Measurements from ENCODE around the gene RRAS. TPM values are rescaled to one million over a fixed set of nuclear protein-coding genes. Genes with fewer than 3 reads are reported as not detected.
A peak's percentile ranks its signal among the peaks of the same experiment; 100 is the strongest.

RRAS gene
- total RNA-seq, 1 donor from 2014 or later = 4.1 TPM

DNA sequence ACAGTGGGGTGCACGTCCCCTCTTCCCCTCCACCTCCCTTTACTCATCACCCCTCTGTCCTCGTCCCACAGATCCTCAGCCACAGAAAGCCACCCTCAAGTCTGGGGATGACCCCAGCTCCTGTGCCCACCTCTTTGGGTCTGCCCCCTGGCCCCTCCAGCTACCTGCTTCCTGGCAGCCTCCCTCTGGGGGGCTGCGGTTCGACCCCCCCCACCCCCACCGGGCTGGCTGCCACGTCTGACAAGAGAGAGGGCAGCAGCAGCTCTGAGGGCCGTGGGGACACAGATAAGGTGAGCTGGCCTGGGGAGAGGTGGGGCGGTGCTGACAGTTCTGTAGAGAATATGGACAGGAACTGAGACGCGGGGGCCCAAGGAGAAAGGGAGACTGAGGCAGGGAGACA is 14.6 kb upstream of the RRAS start:
- no peaks in the 10 kb centered on the region for H3K9me3 Mint-ChIP-seq
- no peak for DNase-seq
- H3K27me3 Mint-ChIP-seq = no peaks in the 10 kb centered on the region
- H3K4me3 Mint-ChIP-seq = no peak overlapping the region
- no peak overlapping the region for H3K27ac Mint-ChIP-seq
- H3K4me1 Mint-ChIP-seq = peaks cover 1% of the 10 kb centered on the region
- H3K36me3 Mint-ChIP-seq (ENCODE audit: low read depth) = peaks cover 47% of the 10 kb centered on the region
- intact Hi-C loops (cut with micrococcal nuclease) = no loop called here

DNA sequence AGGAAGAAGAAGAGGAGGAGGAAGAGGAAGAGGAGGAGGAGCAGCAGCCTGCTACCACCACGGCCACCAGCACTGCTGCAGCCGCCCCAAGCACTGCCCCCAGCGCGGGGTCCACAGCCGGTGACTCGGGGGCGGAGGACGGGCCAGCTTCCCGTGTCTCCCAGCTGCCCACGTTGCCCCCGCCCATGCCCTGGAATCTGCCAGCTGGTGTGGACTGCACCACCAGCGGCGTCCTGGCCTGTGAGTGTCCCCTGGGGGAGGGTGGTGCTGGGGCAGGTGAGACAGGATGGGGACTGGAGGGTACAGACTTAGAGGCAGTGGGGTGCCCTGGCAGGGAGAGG is 13.5 kb upstream of the RRAS start:
- H3K27ac Mint-ChIP-seq = no peak overlapping the region
- H3K27me3 Mint-ChIP-seq = no peaks in the 10 kb centered on the region
- intact Hi-C loops (cut with micrococcal nuclease) = no loop called here
- H3K4me1 Mint-ChIP-seq = peaks cover 1% of the 10 kb centered on the region
- DNase-seq = no peak
- no peak overlapping the region for H3K4me3 Mint-ChIP-seq
- H3K9me3 Mint-ChIP-seq = no peaks in the 10 kb centered on the region
- peaks cover 45% of the 10 kb centered on the region for H3K36me3 Mint-ChIP-seq (ENCODE audit: low read depth)

DNA sequence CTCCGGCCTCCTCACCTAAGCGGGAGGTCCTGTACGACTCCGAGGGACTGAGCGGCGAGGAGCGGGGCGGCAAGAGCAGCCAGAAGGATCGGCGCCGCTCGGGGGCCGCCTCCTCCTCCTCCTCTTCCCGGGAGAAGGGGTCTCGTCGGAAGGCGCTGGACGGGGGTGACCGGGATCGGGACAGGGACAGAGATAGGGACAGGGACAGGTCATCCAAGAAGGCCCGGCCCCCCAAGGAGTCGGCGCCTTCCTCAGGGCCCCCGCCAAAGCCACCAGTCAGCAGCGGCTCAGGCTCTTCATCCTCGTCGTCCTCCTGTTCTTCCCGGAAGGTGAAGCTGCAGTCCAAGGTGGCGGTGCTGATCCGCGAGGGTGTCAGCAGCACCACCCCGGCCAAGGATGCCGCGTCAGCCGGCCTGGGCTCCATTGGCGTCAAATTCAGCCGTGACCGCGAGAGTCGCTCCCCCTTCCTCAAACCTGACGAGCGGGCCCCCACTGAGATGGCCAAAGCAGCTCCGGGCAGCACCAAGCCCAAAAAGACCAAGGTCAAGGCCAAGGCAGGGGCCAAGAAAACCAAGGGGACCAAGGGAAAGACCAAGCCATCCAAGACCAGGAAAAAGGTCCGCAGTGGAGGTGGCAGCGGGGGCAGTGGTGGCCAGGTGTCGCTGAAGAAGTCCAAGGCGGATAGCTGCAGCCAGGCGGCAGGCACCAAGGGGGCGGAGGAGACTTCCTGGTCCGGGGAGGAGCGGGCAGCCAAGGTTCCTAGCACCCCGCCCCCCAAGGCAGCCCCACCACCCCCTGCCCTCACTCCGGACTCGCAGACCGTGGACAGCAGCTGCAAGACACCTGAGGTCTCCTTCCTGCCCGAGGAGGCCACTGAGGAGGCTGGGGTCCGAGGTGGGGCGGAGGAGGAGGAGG is 12.9 kb upstream of the RRAS start:
- no peak overlapping the region for H3K4me3 Mint-ChIP-seq
- no peak overlapping the region for H3K27ac Mint-ChIP-seq
- intact Hi-C loops (cut with micrococcal nuclease) = no loop called here
- DNase-seq = no peak
- H3K36me3 Mint-ChIP-seq (ENCODE audit: low read depth) = peaks cover 46% of the 10 kb centered on the region
- peaks cover 1% of the 10 kb centered on the region for H3K4me1 Mint-ChIP-seq
- H3K9me3 Mint-ChIP-seq = no peaks in the 10 kb centered on the region
- H3K27me3 Mint-ChIP-seq = no peaks in the 10 kb centered on the region

DNA sequence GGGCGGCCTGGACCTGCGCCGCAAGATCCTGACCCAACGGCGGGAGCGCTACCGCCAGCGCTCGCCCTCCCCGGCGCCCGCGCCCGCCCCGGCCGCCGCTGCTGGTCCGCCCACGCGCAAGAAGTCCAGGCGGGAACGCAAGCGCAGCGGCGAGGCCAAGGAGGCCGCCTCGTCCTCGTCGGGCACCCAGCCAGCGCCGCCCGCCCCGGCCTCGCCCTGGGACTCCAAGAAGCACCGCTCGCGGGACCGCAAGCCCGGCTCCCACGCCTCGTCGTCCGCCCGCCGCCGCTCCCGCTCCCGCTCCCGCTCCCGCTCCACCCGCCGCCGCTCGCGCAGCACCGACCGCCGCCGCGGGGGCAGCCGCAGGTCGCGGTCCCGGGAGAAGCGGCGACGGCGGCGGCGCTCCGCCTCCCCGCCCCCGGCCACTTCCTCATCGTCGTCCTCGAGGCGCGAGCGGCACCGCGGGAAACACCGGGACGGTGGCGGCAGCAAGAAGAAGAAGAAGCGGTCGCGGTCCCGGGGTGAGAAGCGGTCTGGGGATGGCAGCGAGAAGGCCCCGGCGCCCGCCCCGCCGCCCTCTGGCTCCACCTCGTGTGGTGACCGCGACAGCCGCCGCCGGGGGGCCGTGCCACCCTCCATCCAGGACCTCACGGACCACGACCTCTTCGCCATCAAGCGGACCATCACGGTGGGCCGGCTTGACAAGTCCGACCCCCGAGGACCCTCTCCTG is 12.0 kb upstream of the RRAS start:
- DNase-seq = no peak
- Mint-ChIP-seq H3K36me3 (ENCODE audit: low read depth) (peaks cover 44% of the 10 kb centered on the region), H3K9me3 (no peaks in the 10 kb centered on the region), H3K27ac (no peak overlapping the region), H3K27me3 (no peaks in the 10 kb centered on the region), H3K4me1 (no peaks in the 10 kb centered on the region), H3K4me3 (no peak overlapping the region)
- intact Hi-C loops (cut with micrococcal nuclease) = no loop called here

DNA sequence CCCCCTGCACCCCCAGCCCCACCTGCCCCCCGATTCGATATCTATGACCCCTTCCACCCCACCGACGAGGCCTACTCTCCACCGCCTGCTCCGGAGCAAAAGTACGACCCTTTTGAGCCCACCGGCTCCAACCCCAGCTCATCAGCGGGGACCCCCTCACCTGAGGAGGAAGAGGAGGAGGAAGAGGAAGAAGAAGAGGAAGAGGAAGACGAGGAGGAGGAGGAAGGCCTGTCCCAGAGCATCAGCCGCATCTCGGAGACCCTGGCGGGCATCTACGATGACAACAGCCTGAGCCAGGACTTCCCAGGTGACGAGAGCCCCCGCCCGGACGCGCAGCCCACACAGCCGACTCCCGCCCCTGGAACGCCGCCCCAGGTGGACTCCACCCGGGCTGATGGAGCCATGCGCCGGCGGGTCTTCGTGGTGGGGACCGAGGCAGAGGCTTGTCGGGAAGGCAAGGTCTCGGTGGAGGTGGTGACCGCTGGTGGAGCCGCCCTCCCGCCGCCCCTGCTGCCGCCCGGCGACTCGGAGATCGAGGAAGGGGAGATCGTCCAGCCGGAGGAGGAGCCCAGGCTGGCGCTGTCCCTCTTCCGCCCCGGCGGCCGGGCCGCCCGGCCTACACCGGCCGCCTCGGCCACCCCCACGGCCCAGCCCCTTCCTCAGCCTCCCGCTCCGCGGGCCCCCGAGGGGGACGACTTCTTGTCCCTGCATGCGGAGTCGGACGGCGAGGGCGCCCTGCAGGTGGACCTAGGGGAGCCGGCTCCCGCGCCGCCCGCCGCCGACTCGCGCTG is 11.3 kb upstream of the RRAS start:
- DNase-seq = no peak
- intact Hi-C loops (cut with micrococcal nuclease) = no loop called here
- Mint-ChIP-seq H3K27me3 (no peaks in the 10 kb centered on the region), H3K27ac (no peak overlapping the region), H3K4me1 (no peaks in the 10 kb centered on the region), H3K9me3 (no peaks in the 10 kb centered on the region), H3K36me3 (ENCODE audit: low read depth) (peaks cover 44% of the 10 kb centered on the region), H3K4me3 (no peak overlapping the region)

DNA sequence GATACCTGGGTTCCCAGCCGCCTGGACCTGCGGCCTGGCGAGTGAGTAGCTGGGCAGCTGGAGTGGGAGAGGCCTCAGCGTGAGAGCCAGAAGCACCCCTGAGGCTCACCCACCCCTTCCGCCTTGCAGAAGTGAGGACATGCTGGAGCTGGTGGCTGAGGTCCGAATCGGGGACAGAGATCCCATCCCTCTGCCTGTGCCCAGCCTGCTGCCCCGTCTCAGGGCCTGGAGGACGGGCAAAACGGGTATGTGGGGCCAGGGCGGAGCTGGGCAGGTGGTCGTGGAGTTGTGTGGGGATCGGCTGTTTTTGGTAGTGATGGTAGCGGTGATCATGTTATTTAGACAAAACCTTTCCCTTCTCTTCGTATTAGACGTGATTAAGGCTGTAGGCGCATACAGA is 6.6 kb upstream of the RRAS start:
- no peaks in the 10 kb centered on the region for H3K9me3 Mint-ChIP-seq
- intact Hi-C loops (cut with micrococcal nuclease) = no loop called here
- H3K27me3 Mint-ChIP-seq = no peaks in the 10 kb centered on the region
- DNase-seq = no peak
- H3K27ac Mint-ChIP-seq = no peak overlapping the region
- H3K4me3 Mint-ChIP-seq = no peak overlapping the region
- H3K36me3 Mint-ChIP-seq (ENCODE audit: low read depth) = peaks cover 29% of the 10 kb centered on the region
- peaks cover 23% of the 10 kb centered on the region for H3K4me1 Mint-ChIP-seq

DNA sequence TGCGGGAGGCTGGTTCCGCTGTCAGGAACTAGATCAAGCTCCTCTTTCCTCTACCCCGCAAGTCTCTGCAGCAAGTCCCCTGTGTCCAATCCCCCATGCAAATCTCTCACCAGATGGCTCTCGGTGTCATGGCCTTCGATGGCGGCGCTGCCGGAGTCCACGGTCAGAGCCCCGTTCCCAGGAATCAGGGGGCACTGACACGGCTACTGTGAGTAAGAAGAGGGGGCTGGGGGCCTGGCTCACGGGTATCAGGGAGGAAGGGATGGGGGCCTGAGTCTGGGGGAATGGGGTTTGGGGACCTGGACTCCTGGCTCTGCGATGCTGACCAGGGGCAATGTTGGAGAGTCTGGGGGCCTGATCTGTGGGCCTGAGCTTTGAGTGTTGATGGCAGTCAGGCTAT is 6.1 kb upstream of the RRAS start:
- intact Hi-C loops (cut with micrococcal nuclease) = no loop called here
- Mint-ChIP-seq H3K4me3 (no peak overlapping the region), H3K9me3 (no peaks in the 10 kb centered on the region), H3K27ac (no peak overlapping the region), H3K4me1 (peaks cover 25% of the 10 kb centered on the region), H3K36me3 (ENCODE audit: low read depth) (peaks cover 29% of the 10 kb centered on the region), H3K27me3 (no peaks in the 10 kb centered on the region)
- no peak for DNase-seq

DNA sequence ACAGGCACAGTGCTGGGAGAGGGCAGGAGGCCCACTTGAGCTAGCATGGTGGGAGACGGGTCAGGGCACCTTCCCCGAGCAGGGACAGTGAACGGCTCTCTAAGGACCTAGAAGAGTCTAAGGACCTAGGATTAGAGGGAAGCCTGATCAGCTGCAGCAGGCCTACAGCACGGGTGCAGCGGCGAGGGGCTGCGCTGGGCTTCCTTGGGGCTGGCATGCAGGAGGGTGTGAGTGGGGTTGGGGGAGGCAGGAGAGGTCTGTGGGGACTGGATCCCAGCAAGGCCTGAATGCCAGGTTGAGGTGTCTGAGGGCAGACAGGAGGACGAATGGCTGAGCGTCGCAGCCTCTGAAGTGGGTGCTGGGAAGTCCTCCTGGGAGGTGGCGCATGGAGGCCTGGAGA is 5.6 kb upstream of the RRAS start:
- Mint-ChIP-seq H3K4me3 (no peak overlapping the region), H3K27ac (no peak overlapping the region), H3K27me3 (no peaks in the 10 kb centered on the region), H3K9me3 (no peaks in the 10 kb centered on the region), H3K4me1 (peaks cover 29% of the 10 kb centered on the region), H3K36me3 (ENCODE audit: low read depth) (peaks cover 27% of the 10 kb centered on the region)
- no peak for DNase-seq
- intact Hi-C loops (cut with micrococcal nuclease) = no loop called here

DNA sequence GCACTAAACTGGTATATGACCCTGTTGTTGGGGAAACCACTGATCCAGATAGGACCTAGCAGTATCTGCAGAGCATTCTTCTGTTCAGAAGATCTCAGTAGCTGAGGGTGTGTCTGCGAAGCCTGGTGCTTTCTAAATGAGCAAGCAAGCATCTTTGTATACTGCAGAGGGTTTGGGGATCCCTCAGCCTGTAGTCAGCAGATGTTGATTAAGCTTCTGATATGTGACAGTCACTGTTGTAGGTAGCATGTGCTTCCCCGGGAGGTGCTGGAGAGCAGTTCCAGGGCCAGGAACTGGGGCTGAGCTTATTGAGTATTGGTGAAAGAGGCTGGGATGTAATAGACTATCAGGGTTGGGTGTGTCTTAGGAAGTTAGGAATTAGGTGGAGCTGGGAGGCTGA is 3.5 kb upstream of the RRAS start:
- intact Hi-C loops (cut with micrococcal nuclease) = loop anchor here (2.0 to 5.0 kb wide), 2 partner anchors 191 to 207 kb away; partner anchors contain the start of genes ALDH16A1, PIH1D1 and PTOV1
- Mint-ChIP-seq H3K27ac (peak overlapping the region; percentile 87), H3K4me1 (peaks cover 44% of the 10 kb centered on the region), H3K36me3 (ENCODE audit: low read depth) (peaks cover 19% of the 10 kb centered on the region), H3K9me3 (no peaks in the 10 kb centered on the region), H3K27me3 (no peaks in the 10 kb centered on the region), H3K4me3 (peak overlapping the region; percentile 97)
- peak; percentile 68 for DNase-seq

DNA sequence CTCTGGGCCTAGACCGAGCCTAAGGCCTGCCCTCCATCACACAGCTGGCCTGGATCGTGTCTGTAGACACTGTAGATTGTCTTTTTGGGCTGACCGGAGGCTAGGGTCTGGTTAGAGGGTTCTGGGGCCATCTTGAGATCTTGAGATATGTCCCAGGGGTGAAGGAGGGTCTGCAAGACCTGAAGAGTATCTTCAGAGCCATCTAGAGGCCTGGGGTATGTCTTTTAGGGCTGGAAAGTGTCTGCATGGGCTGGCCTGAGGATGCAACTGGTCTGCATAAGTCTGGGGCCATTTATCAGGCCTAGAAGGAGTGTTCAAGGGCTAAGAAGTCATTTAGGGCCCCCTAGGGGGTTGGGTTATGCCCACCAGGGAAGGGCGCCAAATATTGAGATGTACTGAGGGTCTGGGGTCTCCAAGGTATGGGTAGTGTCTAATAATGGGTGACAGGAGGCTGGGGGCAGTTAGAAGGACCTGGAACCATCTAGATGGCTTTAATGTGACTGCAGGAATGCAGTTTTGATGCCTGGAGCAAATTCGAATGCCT is 2.6 kb upstream of the RRAS start:
- Mint-ChIP-seq H3K36me3 (ENCODE audit: low read depth) (peaks cover 16% of the 10 kb centered on the region), H3K27me3 (no peaks in the 10 kb centered on the region), H3K9me3 (no peaks in the 10 kb centered on the region), H3K4me3 (peak overlapping the region; percentile 97), H3K4me1 (peaks cover 51% of the 10 kb centered on the region), H3K27ac (peak overlapping the region; percentile 92)
- intact Hi-C loops (cut with micrococcal nuclease) = loop anchor here (1.0 to 5.0 kb wide), 3 partner anchors 23 to 208 kb away; partner anchors contain the start of genes ALDH16A1, BCL2L12, IRF3 and PIH1D1
- no peak for DNase-seq

DNA sequence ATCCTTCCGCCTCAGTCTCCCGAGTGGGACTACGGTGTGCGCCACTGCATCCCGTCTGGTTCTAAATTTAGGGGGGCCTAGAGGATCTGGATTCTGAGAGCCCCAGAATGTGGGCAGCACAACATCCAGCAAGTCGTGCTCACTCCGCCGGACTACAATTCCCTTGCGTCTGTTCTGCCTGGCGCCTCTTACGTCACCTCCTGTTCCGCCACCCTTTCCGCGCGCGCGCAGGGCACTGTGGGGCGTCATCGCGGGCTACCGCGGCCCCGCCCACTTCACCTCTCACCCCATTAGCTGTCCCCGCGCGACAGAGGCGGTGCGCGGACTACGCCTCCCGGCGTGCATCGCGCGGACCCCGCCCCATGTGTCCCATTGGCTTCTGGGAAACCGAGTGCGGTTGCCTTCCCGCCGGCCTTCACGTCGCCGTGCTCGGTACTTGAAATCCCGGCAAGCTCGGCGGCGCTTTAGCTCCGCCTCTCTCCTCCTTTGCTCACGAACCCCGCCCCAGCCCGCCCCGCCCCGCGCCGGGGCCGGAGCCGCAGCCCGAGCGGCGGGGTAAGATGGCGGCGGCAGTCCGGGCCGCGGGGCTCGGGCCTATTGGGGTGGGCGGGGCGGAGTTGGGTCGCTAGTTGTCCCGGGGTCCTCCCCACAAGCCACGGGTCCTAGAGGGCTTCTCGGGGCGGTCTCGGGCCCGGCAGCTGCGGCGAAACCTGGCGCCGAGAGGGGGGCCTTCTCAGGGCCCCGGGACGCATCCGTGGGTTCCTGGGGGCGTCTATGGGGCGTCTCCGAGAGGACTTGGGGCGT is 1.9 kb upstream of the RRAS start, which contains the start of gene SCAF1:
SCAF1 (plus strand) TSS at position 522 of the 804 bp plus-strand sequence. CDS start 2,818 bp downstream, outside the sequence.
- H3K4me1 Mint-ChIP-seq = peaks cover 52% of the 10 kb centered on the region
- H3K4me3 Mint-ChIP-seq = peak within 1 kb of the TSS; percentile 97
- H3K27ac Mint-ChIP-seq = peak within 1 kb of the TSS; percentile 100
- no peaks in the 10 kb centered on the region for H3K27me3 Mint-ChIP-seq
- DNase-seq = peak; percentile 100
- H3K9me3 Mint-ChIP-seq = no peaks in the 10 kb centered on the region
- intact Hi-C loops (cut with micrococcal nuclease) = loop anchor here (1.0 to 5.0 kb wide), 6 partner anchors 23 to 235 kb away; partner anchors contain the start of genes AKT1S1, ALDH16A1, AP2A1 and BCL2L12
- H3K36me3 Mint-ChIP-seq (ENCODE audit: low read depth) = peaks cover 13% of the 10 kb centered on the region

DNA sequence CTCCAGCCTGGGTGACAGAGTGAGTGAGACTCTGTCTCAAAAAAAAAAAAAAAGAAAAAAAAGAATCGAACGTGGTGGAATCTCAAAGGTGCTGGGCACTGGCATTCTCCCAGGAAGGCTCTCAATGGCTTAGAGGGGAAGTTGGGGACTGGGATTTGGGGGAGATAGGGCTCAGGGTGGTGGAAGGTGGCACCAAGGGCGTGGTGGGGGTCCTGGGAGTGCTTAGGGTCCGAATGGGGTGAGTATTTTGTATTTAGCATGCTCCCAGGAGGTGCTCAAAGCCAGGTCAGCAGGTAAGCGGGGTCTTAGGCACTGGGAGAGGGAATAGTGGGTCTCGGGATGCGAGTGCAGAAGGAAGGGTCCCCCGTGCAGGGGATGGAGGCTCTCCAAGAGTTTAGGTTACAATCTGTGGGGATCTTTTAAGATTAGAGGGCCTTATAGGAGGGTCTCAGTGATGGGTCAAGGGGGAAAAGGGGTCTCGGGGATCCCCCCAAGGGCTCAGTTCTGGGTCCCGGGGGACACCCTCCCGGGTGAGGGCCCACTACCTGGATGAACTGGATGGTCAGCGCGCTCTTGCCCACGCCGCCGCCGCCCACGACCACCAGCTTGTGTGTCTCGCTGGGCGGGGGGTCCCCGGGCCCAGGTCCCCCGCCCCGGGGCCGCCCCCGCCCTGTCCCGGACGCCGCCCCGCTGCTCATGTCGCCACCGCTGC is 386 bp downstream of the RRAS start:
- peak overlapping the region; percentile 97 for H3K4me3 Mint-ChIP-seq
- H3K9me3 Mint-ChIP-seq = no peaks in the 10 kb centered on the region
- H3K36me3 Mint-ChIP-seq (ENCODE audit: low read depth) = peaks cover 4% of the 10 kb centered on the region
- DNase-seq = no peak
- H3K27me3 Mint-ChIP-seq = no peaks in the 10 kb centered on the region
- peak overlapping the region; percentile 100 for H3K27ac Mint-ChIP-seq
- intact Hi-C loops (cut with micrococcal nuclease) = loop anchor here (1.0 to 5.0 kb wide), 5 partner anchors 49 to 237 kb away; partner anchors contain the start of genes AKT1S1, ALDH16A1, AP2A1 and PIH1D1
- peaks cover 51% of the 10 kb centered on the region for H3K4me1 Mint-ChIP-seq

All from activated CD4-positive, alpha-beta T cell treated with anti-CD3 and anti-CD28 coated beads, Interleukin-2, amount 10 ng/mL, durations not matched to agents 24 days and 14 days (primary cell).